Measurements from ENCODE around the gene TMEM201. TPM values are rescaled to one million over a fixed set of nuclear protein-coding genes. Genes with fewer than 3 reads are reported as not detected.

TMEM201 gene
- total and polyA plus RNA-seq, 9 of the 15 experiments (the other 6 are each of a cell fraction or from before 2014, with no cell fraction given) = 0.42 to 51.3 (median 7.4) TPM

DNA sequence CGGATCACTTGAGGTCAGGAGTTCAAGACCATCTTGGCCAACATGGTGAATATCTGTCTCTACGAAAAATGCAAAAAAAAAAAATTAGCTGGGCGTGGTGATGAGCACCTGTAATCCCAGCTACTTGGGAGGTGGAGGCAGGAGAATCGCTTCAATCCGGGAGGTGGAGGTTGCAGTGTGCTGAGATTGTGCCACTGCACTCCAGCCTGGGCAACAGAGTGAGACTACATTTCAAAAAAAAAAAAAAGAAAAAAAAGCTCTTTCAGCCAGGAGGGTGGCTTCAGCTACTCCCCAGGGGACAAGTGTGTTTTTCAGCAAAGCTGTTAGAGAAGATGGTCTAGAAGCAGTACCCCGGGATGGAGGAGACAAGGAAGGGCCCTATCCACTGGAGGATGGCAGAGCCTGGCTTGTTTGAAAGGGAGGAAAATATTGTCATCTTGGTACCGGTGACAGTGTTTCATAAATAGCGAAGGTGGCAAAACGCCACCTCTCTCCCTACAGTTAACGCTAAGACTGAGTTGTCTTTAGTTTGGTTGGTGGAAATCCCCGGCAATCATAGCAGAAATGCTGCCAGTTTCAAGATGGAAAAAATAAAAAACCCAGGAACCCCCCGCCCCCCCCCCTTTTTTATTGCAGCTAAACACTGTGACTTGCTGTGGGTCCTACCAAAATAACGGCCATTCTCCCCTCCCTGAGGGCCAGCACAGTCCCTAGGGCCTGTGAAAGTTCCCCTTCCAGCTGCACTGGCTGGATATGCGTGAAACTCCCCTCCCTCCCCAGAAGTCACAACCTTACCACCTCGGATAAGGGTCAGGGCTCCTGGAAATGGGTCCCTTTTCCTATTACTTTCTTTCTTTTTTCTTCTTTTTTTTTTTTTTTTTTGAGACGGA is 66.4 kb downstream of the TMEM201 start:
- Histone ChIP-seq H3K79me2 (ENCODE audit: control insufficient read depth, insufficient read depth, low read length) (peaks cover 2% of the 10 kb centered on the region; the same call in 1 of the 3 replicates), H3K27me3 (ENCODE audit: control insufficient read depth in 2 of 2, insufficient read depth in 2 of 2, low read length in 2 of 2) (peaks cover 6 to 9% of the 10 kb centered on the region in 2 experiments; a peak in 3 of 5 replicates), H3K36me3 (ENCODE audit: control insufficient read depth, insufficient read depth, low read length) (no peaks in the 10 kb centered on the region), H2AFZ (ENCODE audit: low read depth, low read length) (no peak overlapping the region), H3K4me1 (replicated peaks in 1 of 2; ENCODE audit: control insufficient read depth in 2 of 2, insufficient read depth in 2 of 2, low read length in 2 of 2) (peaks cover 27 to 52% of the 10 kb centered on the region in 2 experiments), H3K9ac (ENCODE audit: insufficient read depth in 1 of 2, low read depth in 2 of 2, low read length in 2 of 2) (no peak overlapping the region), H3K9me1 (ENCODE audit: control insufficient read depth, insufficient read depth, low read length) (no peaks in the 10 kb centered on the region), H3K9me3 (replicated peaks; ENCODE audit: control insufficient read depth, insufficient read depth, low read depth, low read length) (no peaks in the 10 kb centered on the region), H3K27ac (ENCODE audit: extremely low read depth, low read depth, low read length) (no peak overlapping the region), H3K4me2 (ENCODE audit: insufficient read depth, low read length) (no peak overlapping the region), H4K20me1 (replicated peaks; ENCODE audit: control insufficient read depth, insufficient read depth, low read length) (no peaks in the 10 kb centered on the region), H3K4me3 (no peak overlapping the region)
- CTCF ChIA-PET (ENCODE audit: low intra/inter-chr PET ratio) = no interaction called here
- DNase-seq (ENCODE audit: extremely low read depth in 1 of 4, low spot score in 3 of 4) = peak in 2 of 4 experiments; percentile 40 to 54
- BruUV-seq (replicated peaks) = no TSS peak
- in situ Hi-C loops (cut with MboI) (no loop called here), intact Hi-C loops (cut with micrococcal nuclease) (no loop called here)
- POLR2A ChIA-PET = interaction anchor here (0.6 to 1.4 kb wide), 2 partner anchors 12 to 267 kb away, joined by 3 to 5 read pairs; no protein-coding TSS in a partner anchor
- no peak for FAIRE-seq
- ATAC-seq = no peak
- WGBS (ENCODE audit: insufficient coverage, low coverage, missing lambda C conversion rate) = 58% methylated on average over 15 of the region's 16 CpGs
- TF ChIP-seq PRDM10 (IDR thresholded peaks at IDR 0.05; ENCODE audit: partially characterized antibody) (peak; percentile 10), NKRF (IDR thresholded peaks at IDR 0.05; ENCODE audit: borderline replicate concordance) (no peak), SOX6 (IDR thresholded peaks at IDR 0.05) (no peak), TOE1 (IDR thresholded peaks at IDR 0.05; ENCODE audit: borderline replicate concordance) (no peak), TOE1 (CRISPR knock-in tag; IDR thresholded peaks at IDR 0.05; ENCODE audit: borderline replicate concordance, low read depth) (no peak), ZNF12 (CRISPR knock-in tag; IDR thresholded peaks at IDR 0.05) (no peak), CEBPG (CRISPR knock-in tag; IDR thresholded peaks at IDR 0.05) (no peak), CEBPG (tag; conservative IDR thresholded peaks at IDR 0.05 in 1 of 2, IDR thresholded peaks at IDR 0.05 in 1 of 2) (no peak), CAMTA2 (CRISPR knock-in tag; conservative IDR thresholded peaks at IDR 0.05) (no peak), TCF3 (CRISPR knock-in tag; IDR thresholded peaks at IDR 0.05) (peak; percentile 55; the same call in 1 of the 2 replicates), JUND (IDR thresholded peaks at IDR 0.05; ENCODE audit: borderline replicate concordance, low read depth, low read length) (no peak), JUND (tag; IDR thresholded peaks at IDR 0.05; ENCODE audit: borderline replicate concordance, low read depth, low read length) (no peak), TFAM (CRISPR knock-in tag; conservative IDR thresholded peaks at IDR 0.05) (no peak), CC2D1A (IDR thresholded peaks at IDR 0.05) (peak; percentile 65; the same call in 1 of the 2 replicates), ZNF561 (CRISPR knock-in tag; conservative IDR thresholded peaks at IDR 0.05) (no peak), CBFA2T3 (IDR thresholded peaks at IDR 0.05) (0 out of 2 replicates have a peak, but pooled peaks have one; percentile 17), DDX20 (tag; IDR thresholded peaks at IDR 0.05; ENCODE audit: low read depth) (no peak)

Data from K562 (cell line).